Pancreas (tissue), 10 donors: ENCODE data around the gene SLC24A3. TPM values are rescaled to one million over a fixed set of nuclear protein-coding genes. Genes with fewer than 3 reads are reported as not detected.

ENCODE experiments used
- ATAC-seq, 4 donors: fragments of 200-7000 bp; cut with Tn5 transposase; one replicate each; pipeline versions ENCODE4 v1.8.0 to v1.9.1; 2020; ENCODE audit warnings: mild to moderate bottlenecking in 4 of 4, moderate library complexity in 4 of 4
- DNase-seq, 6 donors: peaks; one replicate each; pipeline ENCODE4 v3.0.0-alpha.2; 2020
- FAIRE-seq: peaks from 2 replicates; lab custom pipeline; 2012; peaks lifted over from hg19 to GRCh38; lab: Jason Lieb, UNC
- H3K27ac ChIP-seq, 4 donors: fragments of 200-600 bp; sonication (generic); 1 replicate in 3 of 4; 2 replicates in 1 of 4; pipeline versions ENCODE4 v1.5.0 to v1.8.0; 2020
- H3K27me3 ChIP-seq, 4 donors: fragments of 200-600 bp; one replicate each; pipeline ENCODE4 v1.8.0; 2021
- H3K36me3 ChIP-seq, 3 donors: fragments of 200-600 bp; sonication (generic) in 1 of 3; one replicate each; pipeline versions ENCODE4 v1.5.0 to v1.8.0; 2020 to 2021
- H3K4me1 ChIP-seq, 3 donors: fragments of 200-600 bp; one replicate each; pipeline ENCODE4 v1.8.0; 2021
- H3K4me3 ChIP-seq, 4 donors: fragments of 200-600 bp; sonication (generic) in 2 of 4; one replicate each; pipeline versions ENCODE4 v1.5.0 to v1.8.0; 2020 to 2021
- H3K9me3 ChIP-seq, 4 donors: fragments of 200-600 bp; one replicate each; pipeline ENCODE4 v1.8.0; 2021
- CTCF ChIP-seq, 4 donors: fragments of 200-600 bp; sonication (generic) in 3 of 4; IDR thresholded peaks; one replicate each; pipeline versions ENCODE4 v1.5.0 to v1.8.0; 2021; ENCODE audit warnings: antibody characterized with exemption in 4 of 4
- WGBS, 2 donors: extraction: QIAGEN DNeasy Blood & Tissue Kit; methylation state at CpG; one replicate each; pipeline ENCODE4 v1.1.7; 2013; 5-methylcytosine and 5-hydroxymethylcytosine counted together
- intact Hi-C, 3 donors: fragments of 100-400 bp; cut with DNase I; formaldehyde crosslinking; loops; one replicate each; pipeline versions ENCODE4 v1.11.1 to v1.14.2; 2022
- polyA plus RNA-seq, 2 donors: library from polyadenylated mRNA; stranded (reverse); fragments of 200-250 nt; gene quantifications; one replicate each; pipeline ENCODE4 v1.2.3, GENCODE V29; 2013
- total RNA-seq, 6 donors: library from RNA; stranded (reverse); fragmentation: NEBNext Ultra II Directional in 4 of 6; extraction: Animal tissue kit (Norgen Biotek cat#: 25700) in 4 of 6; gene quantifications; one replicate each; pipeline versions ENCODE4 v1.2.1 to v1.2.4, GENCODE V29; 2021 to 2023
- donor health status: healthy with polysubstance abuse.
- donor health status: DM: no; HTN: no; CAD: no; lungs with moderate emphysema.
- donor health status: DM: no; HTN: no; CAD: no.
- donor health status: control.
- donor health status: control.
- donor health status: Bipolar disorder and iron deficiency.
- donor health status: DM: yes; HTN: yes; CAD: no.
- donor health status: DM: no; HTN: no; CAD: no.
- donor health status: DM: no; HTN: no; CAD: no.
- donor health status: DM: yes; HTN: yes; CAD: no.

The SLC24A3 gene
- total and polyA plus RNA-seq, 8 donors = 0.28 to 0.87 (median 0.49) TPM

- intact Hi-C loops = no loop called here
Observed at GRCh38 chr20:19300395-19300794, 88.0 kb downstream of the SLC24A3 start.

DNA sequence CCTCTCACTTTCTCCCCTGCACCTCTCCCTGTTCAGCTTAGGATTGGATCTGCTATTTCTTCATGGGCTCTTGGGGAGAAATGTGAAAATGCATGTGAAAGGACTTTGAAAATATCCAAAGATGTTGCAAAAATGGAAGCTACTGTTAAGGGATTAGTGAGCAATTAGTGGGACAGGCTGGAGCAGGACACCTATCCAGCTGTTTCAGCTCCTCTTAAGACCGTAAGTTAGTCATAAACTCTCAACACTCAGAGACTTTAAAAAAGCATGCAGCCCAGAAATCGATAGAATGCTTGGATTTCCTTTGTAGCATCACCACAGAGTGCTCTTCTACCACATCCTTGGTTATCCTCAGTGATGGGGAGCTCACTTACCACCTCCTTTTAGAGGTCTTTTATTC, 88.7 kb downstream of the SLC24A3 start:
- Histone ChIP-seq H3K27me3 (no peaks in the 10 kb centered on the region), H3K4me3 (no peak overlapping the region), H3K36me3 (no peaks in the 10 kb centered on the region), H3K4me1 (no peaks in the 10 kb centered on the region), H3K9me3 (no peaks in the 10 kb centered on the region), H3K27ac (no peak overlapping the region)
- TF ChIP-seq CTCF (IDR thresholded peaks at IDR 0.05) = no peak
- no peak for ATAC-seq
- 55 to 63% methylated on average over 2 of the region's 2 CpGs for WGBS, 2 donors
- intact Hi-C loops = no loop called here
- DNase-seq = no peak
- no peak for FAIRE-seq

More at GRCh38 chr20:19300395-19300794, 88.0 kb downstream of the SLC24A3 start:
- TF ChIP-seq CTCF (IDR thresholded peaks at IDR 0.05) = no peak
- 74 to 80% methylated on average over 6 of the region's 6 CpGs for WGBS, 2 donors
- FAIRE-seq (no peak), DNase-seq (no peak), ATAC-seq (no peak)
- no peaks in the 10 kb centered on the region for H3K9me3 ChIP-seq
- H3K27ac ChIP-seq = no peak overlapping the region
- H3K36me3 ChIP-seq = no peaks in the 10 kb centered on the region
- no peak overlapping the region for H3K4me3 ChIP-seq
- H3K4me1 ChIP-seq = no peaks in the 10 kb centered on the region
- no peaks in the 10 kb centered on the region for H3K27me3 ChIP-seq

- no peaks in the 10 kb centered on the region for H3K36me3 ChIP-seq
- H3K27ac ChIP-seq = no peak overlapping the region
- FAIRE-seq (no peak), ATAC-seq (no peak), DNase-seq (no peak)
- intact Hi-C loops = no loop called here
- H3K4me3 ChIP-seq = no peak overlapping the region
- 62 to 67% methylated on average over 2 of the region's 2 CpGs for WGBS, 2 donors
- H3K4me1 ChIP-seq = no peaks in the 10 kb centered on the region
- H3K9me3 ChIP-seq = no peaks in the 10 kb centered on the region
- TF ChIP-seq CTCF (IDR thresholded peaks at IDR 0.05) = no peak
- no peaks in the 10 kb centered on the region for H3K27me3 ChIP-seq
Observed at GRCh38 chr20:19301843-19302242, 89.4 kb downstream of the SLC24A3 start.

- intact Hi-C loops = no loop called here
Observed at GRCh38 chr20:19302714-19303113, 90.3 kb downstream of the SLC24A3 start.

More at GRCh38 chr20:19302714-19303113, 90.3 kb downstream of the SLC24A3 start:
- FAIRE-seq (no peak), DNase-seq (no peak), ATAC-seq (no peak)
- no peaks in the 10 kb centered on the region for H3K9me3 ChIP-seq
- no peak for TF ChIP-seq CTCF (IDR thresholded peaks at IDR 0.05)
- no peak overlapping the region for H3K4me3 ChIP-seq
- 55 to 56% methylated on average over 3 of the region's 3 CpGs for WGBS, 2 donors
- H3K27ac ChIP-seq = no peak overlapping the region
- no peaks in the 10 kb centered on the region for H3K4me1 ChIP-seq
- no peaks in the 10 kb centered on the region for H3K27me3 ChIP-seq
- H3K36me3 ChIP-seq = no peaks in the 10 kb centered on the region
